Left forelimb (tissue), 1 donor: ENCODE data around the gene GDPD4.

Experiments used
- DNase-seq: peaks from one replicate; pipeline ENCODE4 v3.0.0-alpha.2; 2018; ENCODE audit warnings: low spot score

The GDPD4 gene

GRCh38 chr11:77191823-77192495, 109.5 kb downstream of the GDPD4 start:
- no peak for DNase-seq

- DNase-seq, result no peak
Measured at GRCh38 chr11:77191429-77191822, 110.1 kb downstream of the GDPD4 start.

- DNase-seq, result no peak
Measured at GRCh38 chr11:77190331-77191075, 111.0 kb downstream of the GDPD4 start.

- DNase-seq, result no peak
Measured at GRCh38 chr11:77189588-77190210, 111.8 kb downstream of the GDPD4 start.

GRCh38 chr11:77188633-77189491, 112.6 kb downstream of the GDPD4 start:
- no peak for DNase-seq

- DNase-seq, result no peak
Measured at GRCh38 chr11:77187776-77188632, 113.5 kb downstream of the GDPD4 start.

- DNase-seq, result no peak
Measured at GRCh38 chr11:77187111-77187750, 114.3 kb downstream of the GDPD4 start.

- DNase-seq, result no peak
Measured at GRCh38 chr11:77186302-77186701, 115.2 kb downstream of the GDPD4 start.

GRCh38 chr11:77184136-77184860, 117.2 kb downstream of the GDPD4 start:
- no peak for DNase-seq

- DNase-seq, result no peak
Measured at GRCh38 chr11:77183431-77183984, 118.0 kb downstream of the GDPD4 start.

- DNase-seq, result no peak
Measured at GRCh38 chr11:77182542-77183430, 118.7 kb downstream of the GDPD4 start.

GRCh38 chr11:77181799-77182541, 119.5 kb downstream of the GDPD4 start:
- DNase-seq, result no peak

GRCh38 chr11:77181226-77181625, 120.3 kb downstream of the GDPD4 start:
- DNase-seq, result no peak

GRCh38 chr11:77180346-77180745, 121.1 kb downstream of the GDPD4 start:
- no peak for DNase-seq

- no peak for DNase-seq
Measured at GRCh38 chr11:77179681-77180080, 121.8 kb downstream of the GDPD4 start.

GRCh38 chr11:77179048-77179447, 122.4 kb downstream of the GDPD4 start:
- no peak for DNase-seq

GRCh38 chr11:77178150-77178549, 123.3 kb downstream of the GDPD4 start:
- DNase-seq, result no peak

- no peak for DNase-seq
Measured at GRCh38 chr11:77176996-77177395, 124.5 kb downstream of the GDPD4 start.
